ENCODE data around the gene LDLRAD4.

GRCh38 chr18:13381944-13382365 lies 163.4 kb downstream of the LDLRAD4 start:
- TF ChIP-seq NFIC (IDR thresholded peaks at IDR 0.05; ENCODE audit: borderline replicate concordance) = no peak
- no peak for TF ChIP-seq POLR2AphosphoS5 (IDR thresholded peaks at IDR 0.05; ENCODE audit: low read depth, low read length)
- no peak for TF ChIP-seq CTCF (IDR thresholded peaks at IDR 0.05)
- no peak for TF ChIP-seq USF2 (IDR thresholded peaks at IDR 0.05; ENCODE audit: borderline replicate concordance, low read depth, low read length)

Data from SK-N-SH (cell line).